Neural progenitor cell (in vitro differentiated cells): ENCODE data around the gene CAMSAP1. TPM values are rescaled to one million over a fixed set of nuclear protein-coding genes. Genes with fewer than 3 reads are reported as not detected.

Source experiments
- DNase-seq: peaks from one replicate; pipeline ENCODE4 v3.0.0-alpha.2; 2016; ENCODE audit warnings: low spot score
- H2AFZ ChIP-seq: fragments of 200-600 bp; sonication (generic); replicated peaks from 2 replicates; pipeline ENCODE4 v1.6.1; 2016; ENCODE audit warnings: antibody characterized with exemption
- H3F3A ChIP-seq: fragments of 200-600 bp; sonication (generic); 2 replicates; pipeline ENCODE4 v1.6.1; 2016; ENCODE audit warnings: antibody characterized with exemption, low read depth
- H3K27ac ChIP-seq: fragments of 200-600 bp; sonication (generic); 2 replicates; pipeline ENCODE4 v1.5.1; 2016; ENCODE audit warnings: mild to moderate bottlenecking
- H3K27me3 ChIP-seq: fragments of 200-600 bp; sonication (generic); 2 replicates; pipeline ENCODE4 v1.6.1; 2016; ENCODE audit warnings: mild to moderate bottlenecking, moderate library complexity
- H3K36me3 ChIP-seq: fragments of 200-600 bp; sonication (generic); 2 replicates; pipeline ENCODE4 v1.5.1; 2016
- H3K4me1 ChIP-seq: fragments of 200-600 bp; sonication (generic); 2 replicates; pipeline ENCODE4 v1.6.1; 2016; ENCODE audit warnings: mixed run types
- H3K4me2 ChIP-seq: fragments of 200-600 bp; sonication (generic); 2 replicates; pipeline ENCODE4 v1.6.1; 2016
- H3K4me3 ChIP-seq: fragments of 200-600 bp; sonication (generic); 2 replicates; pipeline ENCODE4 v1.5.1; 2016
- H3K79me2 ChIP-seq: fragments of 200-600 bp; sonication (generic); 2 replicates; pipeline ENCODE4 v1.6.1; 2016; ENCODE audit warnings: low read depth
- H3K9ac ChIP-seq: fragments of 200-600 bp; sonication (generic); 2 replicates; pipeline ENCODE4 v1.6.1; 2016
- H3K9me3 ChIP-seq: fragments of 200-600 bp; sonication (generic); 2 replicates; pipeline ENCODE4 v1.5.1; 2016; ENCODE audit warnings: low read depth
- H4K20me1 ChIP-seq: fragments of 200-600 bp; sonication (generic); 2 replicates; pipeline ENCODE4 v1.6.1; 2016; ENCODE audit warnings: low read depth
- H3K27ac Mint-ChIP-seq: 3 replicates; pipeline ENCODE4 v1.8.0; 2021; ENCODE audit warnings: mixed read lengths
- H3K27me3 Mint-ChIP-seq: 2 replicates; pipeline ENCODE4 v1.8.0; 2022; ENCODE audit warnings: low read depth, mild to moderate bottlenecking, inconsistent platforms, moderate library complexity, mixed read lengths; ENCODE audit not compliant: insufficient read depth
- H3K36me3 Mint-ChIP-seq: 3 replicates; pipeline ENCODE4 v1.8.0; 2021; ENCODE audit warnings: mixed read lengths
- H3K4me1 Mint-ChIP-seq: 3 replicates; pipeline ENCODE4 v1.8.0; 2021; ENCODE audit warnings: mixed read lengths
- H3K4me3 Mint-ChIP-seq: 3 replicates; pipeline ENCODE4 v1.8.0; 2021; ENCODE audit warnings: mild to moderate bottlenecking, moderate library complexity, mixed read lengths
- H3K9me3 Mint-ChIP-seq: 3 replicates; pipeline ENCODE4 v1.8.0; 2020; ENCODE audit warnings: mixed read lengths
- CTCF ChIP-seq: fragments of 200-600 bp; sonication (generic); IDR thresholded peaks from 2 replicates; pipeline ENCODE4 v1.5.1; 2017; ENCODE audit warnings: antibody characterized with exemption, mild to moderate bottlenecking
- EZH2 ChIP-seq: fragments of 200-600 bp; sonication (generic); IDR thresholded peaks from 2 replicates; pipeline ENCODE4 v1.6.1; 2017; ENCODE audit warnings: antibody characterized with exemption, mild to moderate bottlenecking, moderate library complexity
- EZH2phosphoT487 ChIP-seq: fragments of 200-600 bp; sonication (generic); IDR thresholded peaks from 2 replicates; pipeline ENCODE4 v1.6.1; 2017; ENCODE audit warnings: antibody characterized with exemption
- total RNA-seq: library from RNA; depleted of rRNA; stranded (reverse); fragments of >200 nt; gene quantifications from 2 replicates; pipeline ENCODE4 v1.2.3, GENCODE V29; 2015; ENCODE audit warnings: low replicate concordance

Gene CAMSAP1
- total RNA-seq, 1 donor from 2014 or later, result 39.3 TPM

GRCh38 chr9:135884328-135885035, 22.9 kb downstream of the CAMSAP1 start:
- Histone ChIP-seq H3K4me3 (no peak overlapping the region), H3K4me1 (peaks cover 3% of the 10 kb centered on the region), H3K4me2 (no peak overlapping the region), H3K9ac (no peak overlapping the region), H3F3A (no peaks in the 10 kb centered on the region), H4K20me1 (peaks cover 100% of the 10 kb centered on the region), H3K79me2 (peaks cover 100% of the 10 kb centered on the region), H2AFZ (no peak overlapping the region), H3K27me3 (no peaks in the 10 kb centered on the region), H3K27ac (no peak overlapping the region), H3K36me3 (no peaks in the 10 kb centered on the region), H3K9me3 (no peaks in the 10 kb centered on the region)
- no peaks in the 10 kb centered on the region for H3K9me3 Mint-ChIP-seq
- no peak for DNase-seq
- no peak overlapping the region for H3K4me3 Mint-ChIP-seq
- H3K27me3 Mint-ChIP-seq, result peaks cover 3% of the 10 kb centered on the region
- H3K27ac Mint-ChIP-seq, result no peak overlapping the region
- H3K4me1 Mint-ChIP-seq, result peaks cover 52% of the 10 kb centered on the region
- peaks cover 9% of the 10 kb centered on the region for H3K36me3 Mint-ChIP-seq
- TF ChIP-seq EZH2 (no peak), EZH2phosphoT487 (no peak), CTCF (no peak)

GRCh38 chr9:135883410-135884089, 23.8 kb downstream of the CAMSAP1 start:
- H3K36me3 ChIP-seq, result no peaks in the 10 kb centered on the region
- Mint-ChIP-seq H3K27ac (no peak overlapping the region), H3K4me3 (no peak overlapping the region), H3K9me3 (no peaks in the 10 kb centered on the region), H3K4me1 (peaks cover 51% of the 10 kb centered on the region), H3K27me3 (peaks cover 6% of the 10 kb centered on the region), H3K36me3 (peaks cover 12% of the 10 kb centered on the region)
- H3K4me2 ChIP-seq, result no peak overlapping the region
- H3K27ac ChIP-seq, result no peak overlapping the region
- no peaks in the 10 kb centered on the region for H3F3A ChIP-seq
- H2AFZ ChIP-seq, result no peak overlapping the region
- DNase-seq, result no peak
- no peaks in the 10 kb centered on the region for H3K27me3 ChIP-seq
- peaks cover 100% of the 10 kb centered on the region for H4K20me1 ChIP-seq
- H3K4me3 ChIP-seq, result no peak overlapping the region
- no peak overlapping the region for H3K9ac ChIP-seq
- no peak for TF ChIP-seq EZH2phosphoT487
- TF ChIP-seq EZH2, result no peak
- no peak for TF ChIP-seq CTCF
- H3K9me3 ChIP-seq, result no peaks in the 10 kb centered on the region
- peaks cover 100% of the 10 kb centered on the region for H3K79me2 ChIP-seq
- no peaks in the 10 kb centered on the region for H3K4me1 ChIP-seq

- Histone ChIP-seq H3F3A (no peaks in the 10 kb centered on the region), H4K20me1 (peaks cover 100% of the 10 kb centered on the region), H3K27ac (no peak overlapping the region), H3K9ac (no peak overlapping the region), H3K36me3 (no peaks in the 10 kb centered on the region), H2AFZ (no peak overlapping the region), H3K4me1 (no peaks in the 10 kb centered on the region), H3K4me2 (no peak overlapping the region), H3K27me3 (no peaks in the 10 kb centered on the region), H3K9me3 (no peaks in the 10 kb centered on the region), H3K79me2 (peaks cover 100% of the 10 kb centered on the region), H3K4me3 (no peak overlapping the region)
- no peak for DNase-seq
- H3K27me3 Mint-ChIP-seq, result peaks cover 4% of the 10 kb centered on the region
- no peak overlapping the region for H3K4me3 Mint-ChIP-seq
- peaks cover 46% of the 10 kb centered on the region for H3K4me1 Mint-ChIP-seq
- no peaks in the 10 kb centered on the region for H3K9me3 Mint-ChIP-seq
- TF ChIP-seq CTCF (no peak), EZH2phosphoT487 (no peak), EZH2 (no peak)
- H3K27ac Mint-ChIP-seq, result no peak overlapping the region
- peaks cover 14% of the 10 kb centered on the region for H3K36me3 Mint-ChIP-seq
These were observed 25.3 kb downstream of the CAMSAP1 start for GRCh38 chr9:135882011-135882410.
